ENCODE measurements around the gene IGFBP5. TPM values are rescaled to one million over a fixed set of nuclear protein-coding genes. Genes with fewer than 3 reads are reported as not detected.

The IGFBP5 gene
- total RNA-seq, 1 experiment from 2014 or later = 0.46 TPM

GRCh38 chr2:216665717-216666116 lies 29.6 kb downstream of the IGFBP5 start:
- no peak for DNase-seq (ENCODE audit: low read depth)

GRCh38 chr2:216665242-216665641 lies 30.1 kb downstream of the IGFBP5 start:
- DNase-seq (ENCODE audit: low read depth) = no peak

- DNase-seq (ENCODE audit: low read depth) = no peak
Measured at GRCh38 chr2:216664593-216665034, 30.7 kb downstream of the IGFBP5 start.

GRCh38 chr2:216663846-216664245 lies 31.5 kb downstream of the IGFBP5 start:
- no peak for DNase-seq (ENCODE audit: low read depth)

GRCh38 chr2:216663106-216663505 lies 32.2 kb downstream of the IGFBP5 start:
- no peak for DNase-seq (ENCODE audit: low read depth)

GRCh38 chr2:216661639-216662375 lies 33.5 kb downstream of the IGFBP5 start:
- no peak for DNase-seq (ENCODE audit: low read depth)

- DNase-seq (ENCODE audit: low read depth) = no peak
Measured at GRCh38 chr2:216661051-216661450, 34.3 kb downstream of the IGFBP5 start.

GRCh38 chr2:216660496-216660895 lies 34.9 kb downstream of the IGFBP5 start:
- no peak for DNase-seq (ENCODE audit: low read depth)

GRCh38 chr2:216659276-216659675 lies 36.1 kb downstream of the IGFBP5 start:
- no peak for DNase-seq (ENCODE audit: low read depth)

GRCh38 chr2:216658757-216659156 lies 36.6 kb downstream of the IGFBP5 start:
- no peak for DNase-seq (ENCODE audit: low read depth)

- no peak for DNase-seq (ENCODE audit: low read depth)
Measured at GRCh38 chr2:216657980-216658379, 37.4 kb downstream of the IGFBP5 start.

- no peak for DNase-seq (ENCODE audit: low read depth)
Measured at GRCh38 chr2:216657086-216657855, 38.1 kb downstream of the IGFBP5 start.

GRCh38 chr2:216654528-216655052 lies 40.8 kb downstream of the IGFBP5 start:
- no peak for DNase-seq (ENCODE audit: low read depth)

GRCh38 chr2:216653931-216654365 lies 41.4 kb downstream of the IGFBP5 start:
- DNase-seq (ENCODE audit: low read depth) = no peak

- DNase-seq (ENCODE audit: low read depth) = no peak
Measured at GRCh38 chr2:216653093-216653799, 42.1 kb downstream of the IGFBP5 start.

- DNase-seq (ENCODE audit: low read depth) = no peak
Measured at GRCh38 chr2:216652566-216652965, 42.8 kb downstream of the IGFBP5 start.

- peak; percentile 27 for DNase-seq (ENCODE audit: low read depth)
Measured at GRCh38 chr2:216651351-216651881, 43.9 kb downstream of the IGFBP5 start.

GRCh38 chr2:216650626-216651257 lies 44.6 kb downstream of the IGFBP5 start:
- DNase-seq (ENCODE audit: low read depth) = no peak

- DNase-seq (ENCODE audit: low read depth) = no peak
Measured at GRCh38 chr2:216649574-216649973, 45.8 kb downstream of the IGFBP5 start.

- no peak for DNase-seq (ENCODE audit: low read depth)
Measured at GRCh38 chr2:216648105-216648504, 47.2 kb downstream of the IGFBP5 start.

- no peak for DNase-seq (ENCODE audit: low read depth)
Measured at GRCh38 chr2:216646116-216646515, 49.2 kb downstream of the IGFBP5 start.

Measured in LHCN-M2 (cell line).